Urothelium cell line (cell line): ENCODE results near the gene DENND1A.

Source experiments
- DNase-seq: peaks from one replicate; pipeline ENCODE4 v3.0.0; 2011; ENCODE audit warnings: low spot score, mixed read lengths
- FAIRE-seq: peaks from 2 replicates; lab custom pipeline; 2011; peaks lifted over from hg19 to GRCh38; lab: Jason Lieb, UNC

Gene DENND1A

DNA sequence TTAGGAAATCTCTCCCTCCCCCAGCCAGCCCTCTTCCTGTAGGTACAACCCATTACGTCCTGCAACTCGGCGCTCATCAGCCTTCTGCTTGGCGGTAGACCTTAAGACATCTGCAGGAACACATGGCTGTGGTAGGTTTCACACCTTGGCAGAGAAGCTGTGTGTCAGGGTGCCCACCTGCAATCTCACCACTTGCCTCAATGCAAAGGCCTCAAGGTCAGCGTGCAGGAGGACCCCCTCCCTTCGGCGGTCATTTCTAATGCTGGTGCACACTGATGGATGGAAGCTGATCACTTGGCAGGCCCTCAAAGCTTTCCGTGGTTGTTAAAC is 506.6 kb downstream of the DENND1A start:
- FAIRE-seq, result no peak
- no peak for DNase-seq

DNA sequence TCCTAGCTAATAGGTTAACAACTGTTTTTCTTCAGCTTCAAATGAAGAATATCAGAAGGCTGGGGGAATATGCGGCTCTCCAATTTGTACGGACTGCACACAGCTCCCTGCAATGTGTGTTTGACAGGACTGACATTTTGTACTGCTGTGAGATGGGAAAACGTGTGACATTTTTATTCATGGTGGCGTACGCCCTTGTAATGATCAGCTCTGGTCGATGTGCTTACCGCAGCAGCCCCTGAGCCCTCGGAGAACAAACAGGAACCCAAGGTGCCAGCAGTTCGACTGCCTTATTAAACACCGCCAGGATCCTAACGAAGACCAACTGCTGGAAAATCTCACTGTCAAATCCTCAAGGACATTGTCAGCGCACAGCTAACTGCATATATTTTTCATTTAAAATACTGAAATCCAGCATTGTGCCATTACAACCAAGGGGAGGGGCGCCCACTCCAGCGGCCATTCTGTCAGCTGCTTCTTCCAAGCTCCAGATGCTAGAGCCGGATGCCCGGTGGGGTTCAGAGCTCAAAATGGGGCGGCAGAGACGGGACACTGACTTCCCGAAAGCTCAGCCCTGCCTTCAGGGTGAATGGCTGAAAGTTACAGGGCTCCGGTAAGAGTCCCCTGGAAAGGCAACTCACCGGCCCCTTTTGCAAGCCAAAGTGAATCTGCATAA is 507.2 kb downstream of the DENND1A start:
- DNase-seq, result no peak
- no peak for FAIRE-seq

DNA sequence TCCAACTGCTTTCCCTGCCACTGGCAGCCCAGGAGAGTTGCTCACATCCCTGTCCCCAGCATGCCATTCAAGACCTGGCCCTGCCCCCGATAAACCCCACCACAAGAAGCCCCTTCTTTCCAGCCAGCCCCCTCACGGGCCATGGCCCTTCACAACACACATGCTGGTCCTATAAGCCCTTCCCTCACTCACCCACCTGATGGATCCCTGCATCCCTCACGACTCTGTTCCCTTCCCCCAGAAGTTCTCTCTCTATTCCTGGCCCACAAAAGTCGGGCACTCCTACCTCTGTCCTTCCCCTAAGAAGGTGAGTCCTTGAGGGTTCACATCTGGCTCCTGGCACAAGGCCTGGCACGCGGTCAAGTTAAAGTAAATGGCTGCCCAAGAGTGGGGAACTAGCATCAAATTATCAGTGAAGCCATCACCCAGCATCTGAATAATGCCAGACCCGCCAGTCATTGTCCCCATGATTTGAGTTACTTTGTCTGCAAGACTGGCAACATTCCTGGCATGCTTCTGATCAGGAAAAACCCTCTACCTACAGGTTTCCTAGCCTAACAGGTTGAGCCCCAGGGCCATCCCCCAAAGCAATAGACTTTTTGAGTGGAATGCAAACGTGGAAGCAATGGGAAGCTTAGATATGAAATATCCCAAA is 508.0 kb downstream of the DENND1A start:
- DNase-seq (no peak), FAIRE-seq (no peak)

DNA sequence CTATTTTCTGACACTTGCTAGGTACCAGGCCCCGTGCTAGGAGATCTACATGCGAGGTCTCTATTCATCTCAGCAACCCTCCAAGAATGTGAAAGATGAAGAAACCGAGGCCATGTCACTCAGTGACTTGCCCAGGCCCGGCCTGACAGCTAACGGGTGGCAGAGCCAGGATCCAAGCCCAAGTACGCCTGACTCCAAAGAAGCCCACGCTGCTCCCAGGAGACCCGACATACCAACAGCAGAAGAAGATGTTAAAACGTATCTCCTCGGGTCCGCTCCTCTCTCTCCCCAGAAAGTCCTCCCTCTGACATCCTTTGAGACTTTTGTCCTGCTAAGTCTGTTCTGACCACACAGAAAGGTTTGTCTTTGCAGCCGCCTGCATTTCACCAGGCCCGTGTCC is 508.7 kb downstream of the DENND1A start:
- DNase-seq (no peak), FAIRE-seq (no peak)

DNA sequence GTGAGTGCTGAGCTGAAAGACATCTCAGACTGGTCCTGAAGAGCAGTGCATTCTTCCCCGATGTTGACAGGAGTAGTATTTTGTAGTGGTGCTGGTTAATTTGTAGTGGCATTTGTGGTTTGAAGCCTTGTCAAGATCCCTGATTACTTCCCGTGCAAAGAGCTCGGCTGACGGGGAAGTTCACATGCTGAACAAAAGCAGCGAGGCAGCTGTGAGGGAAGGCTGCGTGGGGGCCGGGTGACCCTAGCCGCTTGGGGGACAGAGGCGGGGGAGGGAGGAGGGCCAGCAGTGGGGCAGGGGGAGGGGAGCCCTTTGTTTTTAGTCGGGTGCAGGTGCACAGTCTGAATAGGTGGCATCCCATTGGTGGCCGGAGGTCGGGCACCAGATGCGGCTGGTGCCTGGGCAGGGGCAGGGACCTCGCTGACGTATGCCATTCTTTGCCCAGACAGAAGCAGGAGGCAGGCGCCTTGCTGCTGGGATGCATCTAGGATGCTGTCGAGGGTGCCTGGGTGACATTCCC is 509.3 kb downstream of the DENND1A start:
- DNase-seq, result no peak
- FAIRE-seq, result no peak

DNA sequence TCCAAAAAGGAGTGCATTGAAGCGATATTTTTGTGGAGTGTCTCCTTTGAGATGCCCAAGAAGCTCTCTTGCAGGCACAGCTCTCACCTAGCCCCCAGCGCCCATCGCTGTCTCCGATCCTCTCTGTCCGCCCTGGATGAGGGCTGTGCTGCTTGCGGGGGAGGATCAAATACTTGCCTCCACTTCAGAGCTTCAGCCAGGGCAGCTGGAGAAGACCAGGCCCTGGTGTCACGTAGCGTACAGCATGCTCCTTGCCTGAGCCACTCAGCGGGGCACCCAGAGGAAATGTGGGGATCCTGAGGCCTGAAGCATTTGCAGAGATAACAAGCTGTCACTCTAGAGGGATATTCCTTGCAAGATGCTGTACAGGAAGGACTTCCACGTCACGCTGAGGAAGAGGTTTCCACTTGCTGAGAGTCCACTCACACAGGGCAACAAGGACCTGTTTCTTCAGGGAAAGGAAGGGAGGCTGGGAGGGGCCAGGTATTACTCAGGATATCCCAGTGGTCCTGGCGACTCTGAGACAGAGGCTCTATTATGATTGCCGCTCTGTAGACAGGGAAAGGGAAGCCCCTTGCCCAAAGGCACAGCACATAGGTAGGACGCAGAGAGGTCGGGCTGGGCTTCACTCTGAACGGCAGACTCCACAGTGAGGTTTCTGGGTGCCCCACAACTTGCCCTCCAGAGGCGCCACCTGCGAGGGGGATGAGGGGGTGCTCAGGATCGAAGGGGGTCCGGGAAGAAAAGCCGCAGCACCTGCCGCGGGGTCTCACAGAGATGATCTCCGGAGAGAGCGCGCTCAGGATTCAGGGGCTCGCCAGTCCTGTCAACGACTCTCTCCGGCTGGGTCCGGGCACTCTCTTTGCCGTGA is 510.0 kb downstream of the DENND1A start:
- DNase-seq, result no peak
- FAIRE-seq, result no peak

DNA sequence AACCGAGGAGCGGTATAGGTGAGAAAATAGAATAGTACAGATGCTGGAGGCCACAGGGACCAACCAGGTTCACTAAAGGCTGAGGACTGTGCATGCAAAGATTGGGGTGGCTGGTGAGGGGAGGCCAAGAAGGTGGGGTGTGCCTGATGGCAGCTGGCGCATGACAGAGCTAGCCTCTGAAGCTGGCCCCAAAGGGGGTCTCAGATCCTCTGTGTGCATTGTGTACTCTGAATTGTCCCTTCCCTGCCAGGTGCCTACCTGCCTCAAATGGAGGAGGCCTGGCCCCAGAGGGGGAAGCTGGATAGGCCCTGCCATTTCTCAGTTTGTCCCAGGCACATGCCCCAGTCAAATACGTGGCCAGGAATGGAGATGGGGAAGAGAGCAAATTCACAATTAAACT is 510.8 kb downstream of the DENND1A start:
- FAIRE-seq (no peak), DNase-seq (no peak)

DNA sequence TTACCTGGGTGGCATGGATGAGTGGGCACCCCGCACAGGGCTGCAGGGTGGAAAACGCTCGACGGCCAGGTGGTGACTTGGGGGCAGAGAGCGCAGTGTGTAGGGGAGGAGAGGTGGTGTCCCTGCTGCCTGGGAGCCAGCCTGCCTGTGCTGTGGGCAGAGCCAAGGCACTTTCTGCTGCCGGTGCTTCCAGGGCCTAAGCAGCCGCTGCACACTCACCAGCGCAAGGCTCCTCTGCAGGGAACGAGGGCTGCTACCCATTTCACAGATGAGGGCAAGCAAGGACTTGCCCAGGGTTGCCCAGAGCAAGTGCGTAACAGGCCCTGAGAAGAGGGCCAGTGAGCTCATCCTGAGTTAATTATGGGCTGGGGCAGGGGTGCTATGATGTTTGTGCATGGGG is 511.4 kb downstream of the DENND1A start:
- FAIRE-seq (no peak), DNase-seq (no peak)

DNA sequence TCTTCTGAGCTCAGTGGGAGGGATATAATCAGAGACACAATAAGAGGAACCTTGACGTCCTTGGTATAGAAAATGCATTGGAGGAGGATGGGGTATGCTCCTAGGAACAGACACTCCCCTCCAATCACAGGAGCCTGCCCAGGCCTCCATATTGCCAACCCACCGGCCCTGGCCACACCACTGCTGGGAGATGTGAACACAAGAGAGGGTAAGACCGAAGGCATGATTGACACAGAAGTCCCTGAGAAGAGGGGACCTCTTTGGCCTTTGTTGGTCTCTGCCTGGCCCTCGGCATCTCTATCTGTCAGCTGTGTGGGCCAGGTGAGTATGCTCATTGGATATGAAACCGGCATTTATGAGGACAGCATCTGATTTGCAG is 511.9 kb downstream of the DENND1A start:
- no peak for DNase-seq
- FAIRE-seq, result no peak

DNA sequence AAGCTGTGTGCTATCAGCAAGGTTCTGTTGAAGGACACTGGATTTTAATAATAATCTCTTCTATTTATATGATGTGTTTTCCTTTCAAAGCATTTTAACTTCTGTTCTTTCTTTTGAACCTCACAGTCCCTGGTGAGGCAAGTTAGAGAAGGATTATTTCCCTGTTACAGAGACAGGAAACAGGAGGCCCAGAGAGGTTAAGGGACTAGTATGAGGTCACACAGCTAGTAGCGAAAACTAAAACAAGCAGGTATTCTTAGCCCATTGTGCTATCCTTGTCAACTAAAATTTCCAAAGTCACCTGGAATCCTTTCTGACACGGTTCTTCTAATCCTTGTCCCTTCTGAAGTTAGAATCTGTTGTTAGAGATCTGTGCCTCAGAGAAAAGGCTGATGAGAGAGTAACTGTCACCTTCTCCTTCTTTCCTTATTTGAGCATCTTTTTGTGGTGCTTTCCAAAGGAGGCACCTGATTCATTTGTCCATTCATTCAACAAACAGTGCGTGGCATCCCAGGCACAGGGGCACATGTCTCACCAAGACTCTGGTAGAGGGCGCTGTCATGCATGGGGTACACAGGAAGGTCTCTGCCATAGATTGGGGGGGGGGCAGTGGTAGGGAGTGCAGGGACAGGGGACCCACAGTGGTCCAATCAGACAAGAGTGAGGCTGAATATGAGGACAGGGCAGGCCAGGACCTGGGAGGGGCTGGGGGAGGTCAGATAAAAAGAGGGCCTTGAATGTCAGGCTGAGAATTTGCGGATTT is 512.5 kb downstream of the DENND1A start:
- DNase-seq (no peak), FAIRE-seq (no peak)

DNA sequence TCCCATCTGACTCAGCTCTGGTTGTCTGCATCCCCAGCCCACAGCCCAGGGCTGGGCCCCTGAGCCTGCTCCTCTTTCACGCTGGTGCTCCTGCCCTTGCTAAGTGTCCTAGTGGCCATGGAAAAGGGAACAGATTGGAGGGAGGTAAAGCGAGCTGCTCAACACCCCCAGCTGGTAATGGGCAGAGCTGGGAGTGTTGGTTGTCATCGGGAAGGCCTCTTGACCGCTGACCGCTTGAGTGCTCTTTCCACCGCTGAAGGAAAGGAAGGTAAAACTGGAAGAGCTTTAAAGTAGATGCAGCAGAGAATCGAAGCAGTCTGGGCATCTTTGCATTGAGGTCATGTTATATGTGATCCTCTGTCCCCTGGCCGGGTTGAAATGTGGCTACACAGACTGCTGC is 513.8 kb downstream of the DENND1A start:
- no peak for FAIRE-seq
- DNase-seq, result no peak

DNA sequence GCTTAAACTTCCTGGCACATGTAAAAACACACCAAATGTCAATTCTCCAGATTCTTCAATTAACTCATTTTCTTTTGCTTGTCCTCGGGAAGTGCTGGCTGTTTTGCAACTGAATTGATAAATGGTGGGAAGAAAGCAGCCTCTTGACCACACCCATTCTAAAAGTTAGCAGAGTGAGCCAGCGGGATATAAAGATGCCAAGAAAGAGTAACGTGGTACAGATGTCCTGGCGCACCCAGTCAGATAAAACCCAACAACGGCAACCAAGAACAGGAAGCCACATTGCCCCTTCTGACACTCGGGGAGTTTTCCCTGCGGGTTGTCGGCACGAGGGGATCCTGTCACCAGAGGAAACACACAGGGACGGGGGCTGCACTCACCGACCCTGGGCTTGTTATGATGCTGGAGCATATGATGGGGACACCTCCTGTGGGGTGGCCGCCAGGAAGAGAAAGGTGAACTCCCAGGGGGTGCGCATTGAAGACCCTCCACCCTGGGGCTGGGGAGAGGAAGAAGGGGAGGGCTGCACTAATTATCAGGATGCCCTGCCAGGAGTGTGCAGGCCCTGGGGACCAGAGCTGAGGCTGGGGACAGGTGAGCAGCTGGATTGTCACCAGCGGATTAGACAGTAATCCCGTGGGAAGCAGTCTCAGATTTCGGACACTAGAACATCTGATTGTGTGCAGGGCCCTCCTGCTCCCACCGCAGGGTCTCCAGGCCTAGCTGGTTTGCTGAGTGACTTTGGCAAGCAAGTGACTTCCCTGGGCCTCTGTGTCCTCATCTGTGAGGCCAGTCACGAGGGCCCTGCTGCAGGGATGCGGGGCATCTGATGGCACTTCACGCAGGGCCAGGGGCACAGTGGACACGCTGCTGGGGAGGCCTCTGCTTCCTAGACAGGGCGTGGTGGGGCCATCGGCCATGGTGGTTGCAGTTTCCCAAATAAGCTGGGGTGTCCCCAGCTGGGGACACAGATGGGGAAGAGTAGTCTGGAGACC is 514.7 kb downstream of the DENND1A start:
- DNase-seq, result no peak

DNA sequence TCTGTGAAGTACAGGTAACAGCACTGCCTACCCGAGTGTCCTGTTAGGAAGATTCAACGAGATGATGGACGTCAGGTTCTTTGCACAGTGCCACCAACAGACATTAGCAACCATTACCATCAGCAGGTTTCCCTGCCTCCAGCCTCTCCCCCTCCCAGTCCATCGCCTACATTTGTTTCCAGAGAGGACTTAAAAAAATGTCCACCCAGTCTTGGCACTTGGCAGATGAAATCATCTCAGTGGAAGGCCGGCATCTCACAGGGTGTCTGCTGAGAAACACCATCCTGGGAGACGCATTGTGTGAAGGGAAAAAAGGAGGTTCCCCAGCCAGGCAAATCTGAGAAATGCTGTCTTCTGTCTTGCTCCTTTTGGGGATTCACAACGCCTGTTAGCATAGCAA is 515.7 kb downstream of the DENND1A start:
- FAIRE-seq (no peak), DNase-seq (no peak)

More for the DNA sequence above, 514.7 kb downstream of the DENND1A start:
- no peak for FAIRE-seq

DNA sequence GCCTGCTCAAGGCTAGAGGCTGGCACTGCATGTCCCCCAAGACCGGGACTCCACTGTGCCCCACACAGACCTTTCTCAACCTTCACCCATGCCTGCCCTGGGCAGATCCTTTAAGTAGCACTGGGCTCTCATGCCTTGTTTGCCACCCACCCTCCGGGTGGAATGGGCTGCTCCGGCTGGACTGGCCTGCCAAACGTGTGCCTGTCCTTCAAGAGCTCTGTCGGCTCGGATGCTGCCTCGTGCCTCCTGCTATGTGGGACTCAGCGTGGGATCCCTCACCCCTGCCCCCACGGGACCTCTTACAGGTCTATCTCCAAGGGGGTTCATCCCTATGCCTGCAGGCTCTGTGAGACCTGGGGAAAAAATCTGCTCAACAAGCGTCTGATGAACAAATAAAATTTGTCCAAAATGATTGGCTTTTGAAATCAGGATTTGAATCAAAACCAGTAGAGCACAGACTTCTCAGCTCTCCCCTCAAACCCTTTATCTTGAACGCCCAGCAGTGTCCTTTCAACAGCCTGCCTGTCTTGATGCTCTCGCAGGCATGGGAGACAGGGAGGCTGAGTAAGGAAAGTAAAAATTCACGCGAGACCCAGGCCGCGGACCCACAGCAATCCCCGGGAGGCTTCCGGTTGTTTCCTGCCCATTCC is 517.6 kb downstream of the DENND1A start:
- no peak for FAIRE-seq
- DNase-seq, result no peak

DNA sequence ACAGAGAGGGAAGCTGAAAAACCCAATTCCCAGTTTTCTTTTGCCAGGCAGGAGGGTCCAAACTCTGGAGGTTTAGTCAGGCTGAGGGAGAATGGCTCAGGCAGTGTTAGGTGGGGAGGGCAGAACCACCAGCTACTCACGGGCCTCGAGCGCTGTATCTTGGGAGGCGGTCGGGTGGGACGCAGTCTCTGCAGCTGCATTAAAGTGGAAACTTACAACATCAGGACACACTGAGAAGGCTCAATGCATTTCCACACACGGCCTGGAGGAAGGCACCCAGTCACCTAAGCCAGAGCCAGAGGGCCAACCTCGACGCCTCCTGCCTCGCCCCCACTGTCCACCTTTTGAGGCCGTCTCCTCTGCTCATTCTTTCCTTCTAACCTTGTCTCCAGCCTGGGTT is 518.3 kb downstream of the DENND1A start:
- FAIRE-seq (no peak), DNase-seq (no peak)

DNA sequence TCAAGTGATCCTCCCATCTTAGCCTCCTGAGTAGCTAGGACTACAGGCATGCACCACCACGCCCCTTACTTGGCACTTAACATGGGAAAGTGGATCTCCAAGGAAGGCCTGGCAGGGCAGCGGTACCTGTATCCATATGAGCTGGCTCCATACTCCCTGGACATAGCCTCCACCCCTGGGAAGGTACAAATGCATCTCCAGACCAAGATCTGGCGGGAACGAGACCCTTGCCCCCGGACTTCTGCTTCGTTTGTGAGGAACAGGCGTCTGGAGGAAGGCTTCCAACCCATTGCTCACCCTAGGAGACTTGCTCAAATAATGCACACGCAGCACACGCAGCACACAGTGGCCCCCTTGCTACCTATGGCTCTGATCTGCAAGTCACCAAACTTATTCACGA is 518.7 kb downstream of the DENND1A start:
- no peak for DNase-seq
- FAIRE-seq, result no peak

DNA sequence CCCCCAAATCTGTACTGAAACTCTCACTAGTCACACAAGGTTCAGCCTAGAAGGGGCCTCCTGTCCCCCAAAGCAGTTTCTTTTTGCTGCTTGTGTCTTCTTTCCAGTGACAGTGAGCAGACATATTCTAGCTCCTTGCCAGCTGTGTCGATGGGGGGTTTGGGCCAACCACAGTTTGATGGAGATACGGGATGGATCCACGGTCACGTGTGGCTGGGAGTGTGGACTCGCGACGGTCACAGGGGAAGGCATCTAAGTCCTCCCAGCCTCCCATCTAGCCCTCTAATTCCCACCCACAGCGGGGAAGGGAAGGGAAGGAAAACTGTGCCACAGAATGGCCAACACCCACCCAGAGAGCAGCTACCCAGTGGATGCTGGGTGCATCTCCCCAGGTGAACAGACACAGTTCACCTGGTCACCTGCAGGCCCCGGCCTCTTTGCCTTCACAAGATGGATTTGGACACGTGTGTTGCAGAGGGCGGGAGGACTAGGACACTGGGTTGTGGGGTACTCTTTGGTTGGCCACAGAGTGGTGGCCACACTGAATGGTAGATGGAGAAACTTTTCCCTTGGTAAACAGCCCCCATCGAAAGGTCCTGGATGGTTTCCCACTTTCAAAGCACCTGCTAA is 519.5 kb downstream of the DENND1A start:
- no peak for DNase-seq
- FAIRE-seq, result no peak

DNA sequence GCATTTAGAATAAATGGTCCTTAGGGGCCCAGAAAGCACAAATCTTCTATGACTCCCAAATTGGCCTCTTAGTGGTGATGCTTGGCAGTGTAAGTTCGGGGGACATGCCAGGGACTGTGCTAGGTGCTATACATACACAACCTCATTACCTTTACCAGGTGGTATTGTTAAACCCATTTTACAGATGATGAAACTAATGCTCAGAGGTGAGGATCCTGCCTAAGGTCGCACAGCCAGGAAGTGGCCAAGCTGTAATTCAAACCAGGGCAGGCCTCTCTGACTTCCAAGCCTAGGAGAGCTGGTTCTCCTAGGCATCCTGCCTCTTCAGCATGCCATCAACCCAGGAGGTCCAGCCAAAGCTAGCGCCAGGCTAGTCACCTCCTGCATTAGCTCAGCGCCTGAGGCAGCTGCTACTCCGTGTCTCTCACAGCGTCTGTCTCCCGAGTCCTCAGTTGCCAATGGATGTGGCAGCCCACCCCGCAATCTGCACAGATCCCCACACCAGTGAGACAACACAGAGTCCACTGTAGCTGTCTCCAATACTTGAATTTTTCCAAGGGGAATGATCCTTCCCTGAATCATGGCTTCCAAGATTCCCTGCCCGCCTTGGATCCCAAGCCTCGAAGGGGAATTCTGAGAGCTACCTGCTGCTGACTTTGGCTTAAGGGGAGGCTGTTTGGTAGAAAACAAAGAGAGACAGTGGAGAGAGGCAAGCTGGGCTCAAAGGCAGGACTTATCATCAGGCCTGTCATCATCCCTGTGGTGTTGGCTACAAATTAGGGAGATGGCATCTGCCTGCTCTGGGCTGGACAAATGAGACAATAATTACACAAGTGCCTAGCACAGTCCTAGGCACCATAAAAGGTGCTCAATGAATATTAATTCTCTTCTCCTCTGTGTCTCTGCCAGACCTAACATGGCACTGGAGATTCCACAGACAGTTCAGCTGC is 521.3 kb downstream of the DENND1A start:
- FAIRE-seq (no peak), DNase-seq (no peak)
